Panc1 (cell line): Measurements from ENCODE around the gene MYL10.
"Not testable (repeated sequence)": the region's sequence is repeated elsewhere in the genome, so short reads cannot be mapped to it uniquely, and the experiment has no call there.

Experiments used
- POLR2AphosphoS5 ChIP-seq: IDR thresholded peaks from 2 replicates; pipeline ENCODE4 v1.6.1; 2012; ENCODE audit warnings: mild to moderate bottlenecking, low read depth, low read length, moderate library complexity
- SIN3A ChIP-seq: IDR thresholded peaks from 2 replicates; pipeline ENCODE4 v1.6.1; 2012; ENCODE audit warnings: low read depth, mild to moderate bottlenecking, low read length, moderate library complexity, borderline replicate concordance; ENCODE audit not compliant: insufficient read depth
- TCF7L2 ChIP-seq: IDR thresholded peaks from 2 replicates; pipeline ENCODE4 v1.6.1; 2011; ENCODE audit warnings: mild to moderate bottlenecking, low read depth, low read length, inconsistent platforms
- TF ChIP-seq, protein P1 (sequence below): fragments of 450-650 bp; IDR thresholded peaks from 2 replicates; pipeline ENCODE4 v1.5.1; 2017; ENCODE audit warnings: mild to moderate bottlenecking

DNA sequence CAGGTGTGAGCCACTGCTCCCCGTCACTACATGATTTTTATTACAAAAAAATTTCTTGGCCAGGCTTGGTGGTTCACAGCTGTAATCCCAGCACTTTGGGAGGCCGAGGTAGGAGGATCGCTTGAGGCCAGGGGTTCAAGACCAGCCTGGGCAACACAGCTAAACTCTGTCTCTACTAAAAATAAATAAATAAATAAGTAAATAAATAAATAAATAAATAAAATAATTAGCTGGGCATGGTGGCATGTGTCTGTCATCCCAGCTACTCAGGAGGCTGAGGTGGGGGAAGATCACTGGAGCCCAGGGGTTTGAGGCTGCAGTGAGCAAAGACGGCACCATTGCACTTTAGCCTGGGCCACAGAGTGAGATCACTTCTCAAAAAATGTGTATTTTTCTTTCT is 10.0 kb upstream of the MYL10 start:
- TF ChIP-seq, protein P1, sequence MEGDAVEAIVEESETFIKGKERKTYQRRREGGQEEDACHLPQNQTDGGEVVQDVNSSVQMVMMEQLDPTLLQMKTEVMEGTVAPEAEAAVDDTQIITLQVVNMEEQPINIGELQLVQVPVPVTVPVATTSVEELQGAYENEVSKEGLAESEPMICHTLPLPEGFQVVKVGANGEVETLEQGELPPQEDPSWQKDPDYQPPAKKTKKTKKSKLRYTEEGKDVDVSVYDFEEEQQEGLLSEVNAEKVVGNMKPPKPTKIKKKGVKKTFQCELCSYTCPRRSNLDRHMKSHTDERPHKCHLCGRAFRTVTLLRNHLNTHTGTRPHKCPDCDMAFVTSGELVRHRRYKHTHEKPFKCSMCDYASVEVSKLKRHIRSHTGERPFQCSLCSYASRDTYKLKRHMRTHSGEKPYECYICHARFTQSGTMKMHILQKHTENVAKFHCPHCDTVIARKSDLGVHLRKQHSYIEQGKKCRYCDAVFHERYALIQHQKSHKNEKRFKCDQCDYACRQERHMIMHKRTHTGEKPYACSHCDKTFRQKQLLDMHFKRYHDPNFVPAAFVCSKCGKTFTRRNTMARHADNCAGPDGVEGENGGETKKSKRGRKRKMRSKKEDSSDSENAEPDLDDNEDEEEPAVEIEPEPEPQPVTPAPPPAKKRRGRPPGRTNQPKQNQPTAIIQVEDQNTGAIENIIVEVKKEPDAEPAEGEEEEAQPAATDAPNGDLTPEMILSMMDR = not testable (repeated sequence)
- not testable (repeated sequence) for TF ChIP-seq POLR2AphosphoS5, SIN3A, TCF7L2
